ENCODE data around the gene OR8B12.
"Not testable (repeated sequence)": the region's sequence is repeated elsewhere in the genome, so short reads cannot be mapped to it uniquely, and the experiment has no call there.

Gene OR8B12

GRCh38 chr11:124520550-124520854 lies 23.0 kb downstream of the OR8B12 start:
- DNase-seq (ENCODE audit: low read depth in 2 of 2): no peak

- no peak for DNase-seq (ENCODE audit: low read depth in 2 of 2)
These were observed 23.5 kb downstream of the OR8B12 start for GRCh38 chr11:124519850-124520549.

- DNase-seq (ENCODE audit: low read depth in 2 of 2): no peak
These were observed 24.4 kb downstream of the OR8B12 start for GRCh38 chr11:124518989-124519451.

GRCh38 chr11:124517314-124517713 lies 26.1 kb downstream of the OR8B12 start:
- DNase-seq (ENCODE audit: low read depth in 2 of 2): no peak

GRCh38 chr11:124514675-124515074 lies 28.8 kb downstream of the OR8B12 start:
- not testable (repeated sequence) for DNase-seq (ENCODE audit: low read depth in 2 of 2)

- DNase-seq (ENCODE audit: low read depth in 2 of 2): no peak
These were observed 29.3 kb downstream of the OR8B12 start for GRCh38 chr11:124514131-124514530.

GRCh38 chr11:124511745-124512144 lies 31.7 kb downstream of the OR8B12 start:
- no peak for DNase-seq (ENCODE audit: low read depth in 2 of 2)

- DNase-seq (ENCODE audit: low read depth in 2 of 2): no peak
These were observed 33.2 kb downstream of the OR8B12 start for GRCh38 chr11:124510279-124510678.

GRCh38 chr11:124499711-124500110 lies 43.7 kb downstream of the OR8B12 start:
- no peak for DNase-seq (ENCODE audit: low read depth in 2 of 2)

GRCh38 chr11:124493016-124493655 lies 50.3 kb downstream of the OR8B12 start:
- no peak for DNase-seq (ENCODE audit: low read depth in 2 of 2)
